Right hindlimb (tissue), 1 donor: ENCODE measurements around the gene TAF1B.

Experiments used
- DNase-seq: peaks from one replicate; pipeline ENCODE4 v3.0.0-alpha.2; 2018

The TAF1B gene

GRCh38 chr2:9968553-9969497 lies 125.6 kb downstream of the TAF1B start:
- DNase-seq, result no peak

- DNase-seq, result no peak
Observed at GRCh38 chr2:9970200-9971044, 127.1 kb downstream of the TAF1B start.

- no peak for DNase-seq
Observed at GRCh38 chr2:9971105-9971818, 128.0 kb downstream of the TAF1B start.

DNA sequence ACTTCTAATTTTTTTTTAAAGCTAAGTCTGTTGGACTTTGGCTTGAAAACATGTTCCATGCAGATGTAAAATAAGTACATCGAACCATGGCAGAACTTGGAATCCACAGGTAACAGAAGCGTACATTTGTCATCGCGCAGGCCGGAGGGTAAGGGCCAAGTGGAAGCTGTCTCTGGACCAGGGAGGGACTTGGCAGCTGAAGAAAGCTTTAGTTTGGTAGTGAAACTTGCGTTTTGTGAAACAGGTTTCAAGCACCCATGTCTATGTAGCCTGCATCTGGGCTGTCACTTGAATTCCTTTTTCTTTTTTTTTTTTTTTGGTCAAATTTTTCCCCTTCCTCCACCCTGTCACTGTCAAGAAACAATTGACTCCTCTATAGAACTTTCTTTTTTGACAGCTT lies 128.6 kb downstream of the TAF1B start:
- no peak for DNase-seq

DNA sequence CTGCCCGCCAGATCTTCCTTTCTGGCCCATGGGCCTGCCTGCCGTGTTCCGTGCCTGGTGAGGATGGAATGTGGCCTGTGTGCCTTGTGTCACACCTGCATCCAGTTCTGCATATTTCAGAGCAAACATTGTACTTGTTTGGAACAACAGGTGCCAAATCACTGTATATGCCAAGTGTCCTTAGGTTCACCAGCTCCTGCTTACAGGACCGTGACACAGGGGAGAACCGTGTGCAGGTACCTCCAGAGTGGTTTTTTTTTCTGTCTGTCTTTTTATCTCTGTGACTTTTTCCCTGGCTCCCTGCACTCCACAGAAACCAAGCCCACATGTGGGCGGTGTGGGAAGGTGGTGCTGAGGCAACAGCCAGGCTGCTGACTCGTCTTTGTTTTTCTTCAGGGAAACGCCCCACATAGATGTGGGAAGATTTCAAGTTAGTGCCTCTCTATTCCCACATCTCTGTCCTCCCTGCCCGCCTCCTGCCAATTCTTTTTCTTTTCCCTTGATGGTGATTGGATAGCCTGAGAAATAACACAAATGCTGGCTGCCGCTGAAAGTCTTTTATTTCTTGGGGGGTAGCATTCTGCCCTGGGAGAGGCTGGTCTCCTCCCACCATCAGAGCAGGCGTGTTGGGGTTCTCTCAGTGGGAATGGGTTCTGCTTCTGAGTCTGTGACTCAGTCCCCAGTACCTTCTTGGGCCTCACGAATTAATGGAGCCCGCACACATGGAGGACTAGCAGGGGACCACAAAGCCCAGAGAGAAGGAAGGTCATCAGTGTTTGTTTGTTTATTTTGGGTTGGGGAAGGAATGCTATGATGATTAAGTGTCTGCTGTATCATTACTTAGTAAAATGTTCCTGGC lies 129.6 kb downstream of the TAF1B start:
- DNase-seq, result no peak

DNA sequence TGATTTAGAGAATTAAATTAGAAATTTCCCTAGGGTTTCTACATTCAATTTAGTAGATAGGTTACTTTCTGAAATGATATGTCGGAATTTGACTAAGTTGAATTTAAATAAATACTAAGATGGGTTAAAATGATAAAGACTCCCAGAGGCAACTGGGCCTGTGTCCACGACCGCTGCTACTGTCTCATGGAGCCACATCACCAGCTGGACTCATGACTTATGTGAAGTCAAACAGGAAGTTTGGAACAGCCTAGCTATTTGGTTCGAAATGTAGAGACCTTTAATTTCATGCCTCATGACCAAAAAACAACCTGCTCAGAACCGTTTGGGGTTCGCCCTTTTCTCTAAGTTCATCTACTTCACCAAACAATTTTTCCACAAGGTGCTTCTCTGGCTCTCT lies 130.4 kb downstream of the TAF1B start:
- DNase-seq, result no peak

DNA sequence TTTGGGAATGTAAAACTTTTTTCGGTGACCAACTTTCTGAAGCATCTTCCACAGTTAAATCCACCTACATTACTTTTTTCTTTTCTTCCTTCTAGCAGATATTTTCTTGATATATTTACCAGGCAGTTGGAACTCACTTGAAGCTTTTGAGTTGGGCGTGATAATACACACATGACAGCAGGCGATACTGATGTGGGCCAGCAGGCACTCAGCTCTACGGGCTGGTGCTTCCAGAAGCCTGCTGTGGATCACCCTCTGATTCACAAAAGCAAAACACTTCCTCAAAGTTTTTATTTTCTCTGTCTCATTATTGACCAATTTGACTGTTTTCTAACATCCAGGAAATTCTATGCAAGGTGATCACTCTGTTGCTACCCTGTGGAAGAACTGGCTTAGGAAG lies 131.1 kb downstream of the TAF1B start:
- no peak for DNase-seq

DNA sequence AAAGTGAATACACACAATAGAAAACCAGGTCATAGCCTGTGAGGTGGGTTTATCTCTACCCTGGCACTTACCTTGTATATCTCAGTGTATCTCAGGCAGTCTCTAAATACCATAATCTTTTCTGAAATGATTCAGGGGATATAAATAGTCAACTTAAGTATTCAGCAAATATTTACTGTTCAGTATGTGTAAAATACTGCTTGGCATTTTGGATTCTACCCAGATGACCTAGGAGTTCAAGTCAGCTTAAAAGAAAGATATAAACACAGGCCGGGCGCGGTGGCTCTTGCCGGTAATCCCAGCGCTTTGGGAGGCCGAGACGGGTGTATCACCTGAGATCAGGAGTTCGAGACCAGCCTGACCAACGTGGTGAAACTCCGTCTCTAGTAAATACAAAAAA lies 132.1 kb downstream of the TAF1B start:
- DNase-seq, result no peak

DNA sequence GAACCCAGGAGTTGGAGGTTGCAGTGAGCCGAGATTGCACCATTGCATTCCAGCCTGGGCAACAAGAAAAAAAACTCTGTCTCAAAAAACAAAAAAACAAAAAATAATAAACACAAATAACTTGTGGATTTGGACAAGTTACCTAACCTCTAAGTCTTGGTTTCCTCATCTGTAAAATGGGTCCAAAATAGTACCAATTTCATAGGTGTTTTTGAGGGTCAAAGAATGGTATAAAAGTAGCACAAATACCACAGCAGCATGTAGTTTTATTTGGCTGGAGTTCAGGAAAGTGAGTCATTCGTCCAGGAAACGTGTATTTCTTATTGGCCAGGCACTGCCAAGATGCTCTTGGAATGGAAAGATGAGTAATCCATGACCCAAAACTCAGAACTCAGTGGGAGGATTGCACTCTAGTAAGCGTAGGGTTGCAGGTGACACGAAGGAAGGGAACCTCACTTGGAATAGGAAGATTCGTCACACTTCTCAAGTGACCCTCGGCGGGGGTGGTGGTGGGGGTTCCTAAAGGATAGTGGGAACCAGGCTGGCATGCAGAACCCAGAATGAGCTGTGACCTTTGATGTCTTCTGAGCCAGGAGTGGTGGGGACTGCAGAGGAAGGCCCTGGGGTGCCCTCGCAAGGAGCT lies 132.7 kb downstream of the TAF1B start:
- no peak for DNase-seq

DNA sequence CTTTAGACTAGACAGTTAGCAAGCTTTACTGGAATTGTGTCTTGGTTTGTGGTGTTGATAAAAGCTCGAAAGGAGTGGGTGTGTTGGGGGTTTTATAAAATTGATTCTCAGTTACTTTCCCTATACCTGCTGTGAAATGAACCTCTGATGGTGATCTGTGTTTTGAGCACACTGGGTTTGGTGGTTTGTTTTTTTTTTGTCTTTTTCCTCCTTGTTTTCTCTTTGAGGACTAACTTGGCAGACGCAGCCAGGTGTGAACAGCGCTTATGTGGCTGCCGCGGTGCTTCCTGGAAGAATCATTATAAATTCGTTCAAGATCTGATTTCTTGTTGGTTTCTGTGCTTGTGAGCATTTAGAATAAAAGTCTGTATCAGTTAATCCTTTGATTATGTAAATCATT lies 136.7 kb downstream of the TAF1B start:
- DNase-seq, result no peak

DNA sequence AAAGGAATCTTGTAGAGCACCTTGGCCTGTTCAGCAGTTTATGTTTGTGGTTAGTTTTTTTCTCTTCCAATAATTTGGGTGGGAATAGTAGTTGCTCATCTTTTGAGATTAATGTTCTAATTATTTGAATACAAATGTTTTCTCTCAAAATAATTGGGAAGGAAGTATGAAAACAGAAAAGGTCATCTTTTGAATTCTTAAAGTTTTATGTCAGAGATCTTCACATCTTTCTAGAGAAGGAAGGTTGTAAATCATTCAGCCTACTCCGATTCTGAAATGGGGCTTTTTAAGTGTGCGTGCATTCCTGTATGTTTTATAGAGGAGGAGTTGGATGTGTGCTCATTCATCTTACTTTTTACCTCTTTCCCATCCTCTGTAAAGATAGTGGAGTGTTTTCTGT lies 137.2 kb downstream of the TAF1B start:
- no peak for DNase-seq

- DNase-seq, result no peak
Observed at GRCh38 chr2:9981655-9982054, 138.4 kb downstream of the TAF1B start.

- DNase-seq, result no peak
Observed at GRCh38 chr2:9982248-9982647, 139.0 kb downstream of the TAF1B start.

DNA sequence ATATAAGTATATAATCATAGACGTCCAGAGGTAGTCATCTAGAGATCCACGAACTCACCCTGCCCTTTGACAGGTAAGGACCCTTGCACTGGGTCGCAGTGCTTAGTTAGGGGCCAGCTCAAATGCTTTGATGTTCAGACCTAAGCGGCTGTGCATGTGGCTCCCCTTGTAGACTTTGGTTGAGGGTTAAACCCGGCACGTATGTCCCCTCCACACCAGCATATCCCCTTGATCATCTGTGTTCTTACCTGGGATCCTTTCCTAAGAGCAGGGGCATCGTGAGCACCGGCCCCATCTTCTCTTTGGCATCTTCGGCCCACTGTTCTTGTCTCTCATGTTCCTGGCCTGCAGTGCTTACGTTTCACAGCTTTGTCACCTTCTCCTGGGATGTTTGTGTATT lies 139.6 kb downstream of the TAF1B start:
- DNase-seq, result no peak

- DNase-seq, result no peak
Observed at GRCh38 chr2:9983401-9984216, 140.3 kb downstream of the TAF1B start.
